ENCODE results near the gene SASS6.
"Not testable (repeated sequence)": the region's sequence is repeated elsewhere in the genome, so short reads cannot be mapped to it uniquely, and the experiment has no call there.

The SASS6 gene

DNA sequence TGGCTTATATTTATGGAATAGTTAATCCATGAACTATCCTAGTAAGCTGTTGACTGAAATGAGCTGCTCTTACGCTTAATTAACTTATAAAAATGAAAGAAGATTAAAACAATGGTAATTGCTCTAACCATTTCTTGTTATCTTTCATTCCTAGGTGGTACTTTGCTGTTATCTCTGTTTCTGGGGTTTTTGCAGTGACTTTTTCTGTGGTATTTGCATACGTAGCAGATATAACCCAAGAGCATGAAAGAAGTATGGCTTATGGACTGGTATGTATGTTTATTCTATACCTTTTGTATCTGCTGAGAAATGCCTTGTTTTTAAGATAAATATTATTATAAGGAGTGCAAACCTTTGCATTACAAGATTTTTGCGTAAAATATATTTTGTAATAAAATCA lies 71.0 kb downstream of the SASS6 start:
- DNase-seq (ENCODE audit: low read depth, low spot score): no peak
- no peak overlapping the region for H3K4me3 ChIP-seq (ENCODE audit: low read length)

DNA sequence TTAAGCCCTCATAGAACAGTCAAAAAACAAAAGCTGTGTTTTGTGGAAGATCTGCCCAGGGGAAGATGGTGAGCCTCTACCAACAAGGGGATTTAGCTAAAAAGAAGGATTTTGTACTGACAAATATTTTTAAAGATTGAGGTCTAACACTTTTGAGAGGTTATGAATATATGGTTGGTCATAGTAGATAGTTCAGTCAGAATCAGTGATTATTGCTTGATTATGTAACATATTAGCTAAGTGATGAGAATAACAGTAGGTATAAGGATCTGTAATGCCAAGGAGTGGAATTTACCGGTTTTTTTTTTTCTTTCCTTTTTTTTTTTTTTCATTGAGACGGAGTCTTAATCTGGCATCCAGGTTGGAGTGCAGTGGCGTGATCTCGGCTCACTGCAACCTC lies 79.0 kb downstream of the SASS6 start:
- no peak for DNase-seq (ENCODE audit: low read depth, low spot score)
- H3K4me3 ChIP-seq (ENCODE audit: low read length): no peak overlapping the region

DNA sequence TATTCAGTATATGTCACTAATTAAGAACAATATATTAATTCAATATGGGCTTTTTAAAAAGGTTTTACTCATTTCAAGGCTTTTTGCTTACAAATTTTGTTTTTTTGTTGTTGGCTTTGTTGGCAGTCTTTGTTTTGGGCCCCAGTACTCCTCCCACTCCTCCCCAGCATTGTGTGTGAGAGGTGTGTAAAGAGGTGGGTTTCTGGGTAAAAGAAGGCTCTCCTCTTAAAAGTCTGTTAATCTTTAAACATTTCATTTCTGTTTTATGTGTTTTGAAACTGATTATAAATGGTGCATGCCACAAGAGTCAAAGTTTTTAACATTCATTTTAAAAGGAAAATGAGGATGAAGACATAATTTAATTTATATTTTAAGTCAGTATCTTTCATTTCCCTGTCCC lies 79.6 kb downstream of the SASS6 start:
- H3K4me3 ChIP-seq (ENCODE audit: low read length): no peak overlapping the region

DNA sequence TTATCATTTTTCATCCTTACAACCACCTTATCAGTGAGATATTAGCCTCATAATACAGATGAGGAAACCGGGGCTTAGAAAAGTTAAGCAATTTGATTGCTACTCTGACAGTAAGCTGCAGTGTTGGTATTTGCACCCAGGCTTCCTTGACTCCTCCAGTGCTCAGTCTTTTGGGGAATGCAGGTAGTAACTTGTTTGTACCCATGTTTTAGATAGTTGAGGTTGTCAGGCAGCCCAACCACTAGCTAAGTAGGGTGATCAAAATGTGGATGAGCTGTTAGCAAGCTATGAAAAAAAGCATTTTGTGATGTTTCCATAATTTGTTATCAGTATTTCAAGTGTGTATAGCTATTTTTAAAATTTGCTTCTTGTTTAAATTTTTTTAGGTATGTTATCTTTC lies 80.8 kb downstream of the SASS6 start:
- no peak for DNase-seq (ENCODE audit: low read depth, low spot score)
- H3K4me3 ChIP-seq (ENCODE audit: low read length): no peak overlapping the region

More for the DNA sequence above, 79.6 kb downstream of the SASS6 start:
- DNase-seq (ENCODE audit: low read depth, low spot score): no peak

DNA sequence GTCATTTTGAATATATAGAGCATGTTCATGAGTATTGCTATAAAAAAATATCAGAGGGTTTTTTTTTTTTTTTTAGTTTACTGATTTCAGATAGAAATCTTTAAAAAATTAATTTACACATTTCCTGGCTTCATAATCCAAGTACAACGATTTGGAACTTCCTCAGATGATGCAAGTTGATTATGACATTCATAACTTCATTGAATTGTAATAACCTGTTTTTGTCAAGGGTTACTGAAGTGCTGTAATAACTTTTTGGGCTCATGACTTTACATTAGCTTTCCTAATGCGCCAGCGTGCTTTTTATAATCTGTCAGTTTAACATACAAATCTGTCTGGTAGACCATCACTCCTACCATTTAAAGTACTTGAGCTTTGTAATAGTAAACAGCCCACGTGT lies 81.3 kb downstream of the SASS6 start:
- no peak for DNase-seq (ENCODE audit: low read depth, low spot score)
- no peak overlapping the region for H3K4me3 ChIP-seq (ENCODE audit: low read length)

DNA sequence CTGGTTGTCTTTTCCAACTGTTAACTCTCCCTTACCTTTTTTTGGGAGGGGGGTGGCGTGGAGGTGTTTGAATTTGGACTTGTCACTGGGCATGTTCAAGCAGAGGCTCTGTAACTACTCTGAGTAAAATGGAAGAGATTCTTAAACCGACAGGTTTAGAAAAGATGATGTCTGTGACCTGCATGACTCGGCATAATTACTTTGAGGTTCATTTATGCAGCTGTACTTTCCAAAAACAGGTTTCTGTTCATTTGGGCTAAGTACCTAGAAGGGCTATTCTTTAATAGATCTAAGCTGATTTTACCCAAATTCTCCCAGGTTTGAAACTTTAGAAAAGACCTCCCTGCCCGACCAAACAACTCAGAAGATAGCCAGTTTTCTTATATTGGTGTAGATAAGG lies 82.6 kb downstream of the SASS6 start:
- no peak for DNase-seq (ENCODE audit: low read depth, low spot score)
- no peak overlapping the region for H3K4me3 ChIP-seq (ENCODE audit: low read length)

DNA sequence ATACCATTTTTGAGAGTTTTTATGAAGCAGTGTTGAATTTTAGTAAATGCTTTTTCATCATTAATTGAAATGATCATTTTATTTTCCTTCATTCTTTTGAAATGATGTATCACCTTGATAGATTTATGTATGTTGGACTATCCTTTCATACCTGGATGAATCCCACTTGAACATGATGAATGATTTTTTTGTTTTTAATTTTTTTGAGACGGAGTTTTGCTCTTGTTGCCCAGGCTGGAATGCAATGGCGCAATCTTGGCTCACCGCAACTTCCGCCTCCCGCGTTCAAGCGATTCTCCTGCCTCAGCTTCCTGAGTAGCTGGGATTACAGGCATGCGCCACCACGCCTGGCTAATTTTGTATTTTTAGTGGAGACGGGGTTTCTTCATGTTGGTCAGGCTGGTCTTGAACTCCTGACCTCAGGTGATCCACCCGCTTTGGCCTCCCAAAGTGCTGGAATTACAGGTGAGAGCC lies 85.5 kb downstream of the SASS6 start:
- DNase-seq (ENCODE audit: low read depth, low spot score); H3K4me3 ChIP-seq (ENCODE audit: low read length): not testable (repeated sequence)

DNA sequence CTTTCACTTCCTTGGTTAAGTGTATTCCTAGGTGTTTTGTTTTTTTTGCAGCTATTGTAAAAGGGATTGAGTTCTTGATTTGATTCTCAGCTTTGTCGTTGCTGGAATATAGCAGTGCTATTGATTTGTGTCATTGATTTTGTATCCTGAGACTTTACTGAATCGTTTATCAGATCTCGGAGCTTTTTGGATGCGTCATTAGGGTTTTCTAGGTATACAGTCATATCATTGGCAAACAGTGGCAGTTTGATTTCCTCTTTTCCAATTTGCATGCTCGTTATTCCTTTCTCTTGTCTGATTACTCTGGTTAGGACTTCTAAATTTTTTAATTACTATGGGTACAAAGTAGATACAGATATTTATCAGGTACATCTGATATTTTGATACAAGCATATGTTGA lies 87.5 kb downstream of the SASS6 start:
- no peak for DNase-seq (ENCODE audit: low read depth, low spot score)

DNA sequence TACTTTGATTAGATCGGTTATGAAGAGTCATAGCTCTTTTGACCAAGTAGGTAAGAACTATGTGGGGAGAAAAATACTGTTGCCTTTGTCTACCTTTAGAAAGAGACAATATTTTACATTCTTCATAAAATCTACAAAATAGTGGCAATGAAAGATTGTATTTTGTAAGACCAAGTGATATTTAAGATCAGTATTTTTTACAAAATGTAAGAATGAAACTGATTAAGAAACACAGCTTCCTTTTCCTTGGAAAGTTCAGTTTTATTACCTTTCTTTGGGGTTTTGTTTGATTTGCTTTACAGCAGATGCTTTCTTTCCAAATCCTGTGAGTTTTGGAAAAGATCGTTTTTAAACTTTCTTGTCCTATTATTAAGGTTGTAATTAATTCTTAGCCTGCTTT lies 93.1 kb downstream of the SASS6 start:
- no peak for DNase-seq (ENCODE audit: low read depth, low spot score)
- H3K4me3 ChIP-seq (ENCODE audit: low read length): peak overlapping the region; percentile 90

More for the DNA sequence above, 87.5 kb downstream of the SASS6 start:
- no peak overlapping the region for H3K4me3 ChIP-seq (ENCODE audit: low read length)

DNA sequence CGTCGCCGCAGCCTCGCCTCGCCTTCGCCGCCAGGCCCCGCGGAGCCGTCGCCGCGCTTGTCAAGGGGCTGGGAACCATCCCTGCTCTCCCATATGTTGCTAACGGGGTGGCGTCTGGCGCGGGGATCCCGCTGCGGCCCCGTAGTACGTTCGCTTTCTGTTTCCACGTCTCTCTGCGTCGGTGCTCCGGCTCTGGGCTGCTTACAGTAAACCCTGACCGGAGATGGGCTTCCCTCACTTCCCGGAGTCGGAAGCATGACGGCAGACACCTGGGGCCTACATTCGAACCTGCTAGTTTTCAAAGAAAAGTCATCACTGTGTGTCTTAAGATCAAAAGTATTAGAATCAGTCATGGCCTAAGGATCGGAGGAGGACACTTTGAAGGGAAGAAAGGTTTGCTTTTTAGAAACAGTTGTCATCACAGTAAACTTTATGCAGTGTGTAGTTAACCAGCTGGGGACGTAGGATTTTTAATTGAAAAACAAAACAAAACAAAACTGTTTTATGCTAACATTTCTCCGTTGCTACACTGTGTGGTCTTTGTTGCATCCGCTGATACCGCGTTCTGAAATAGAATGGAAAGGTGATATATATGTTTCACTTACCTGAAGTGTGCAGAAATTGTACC lies 94.0 kb downstream of the SASS6 start:
- peak overlapping the region; percentile 90 for H3K4me3 ChIP-seq (ENCODE audit: low read length)
- DNase-seq (ENCODE audit: low read depth, low spot score): peak; percentile 58

DNA sequence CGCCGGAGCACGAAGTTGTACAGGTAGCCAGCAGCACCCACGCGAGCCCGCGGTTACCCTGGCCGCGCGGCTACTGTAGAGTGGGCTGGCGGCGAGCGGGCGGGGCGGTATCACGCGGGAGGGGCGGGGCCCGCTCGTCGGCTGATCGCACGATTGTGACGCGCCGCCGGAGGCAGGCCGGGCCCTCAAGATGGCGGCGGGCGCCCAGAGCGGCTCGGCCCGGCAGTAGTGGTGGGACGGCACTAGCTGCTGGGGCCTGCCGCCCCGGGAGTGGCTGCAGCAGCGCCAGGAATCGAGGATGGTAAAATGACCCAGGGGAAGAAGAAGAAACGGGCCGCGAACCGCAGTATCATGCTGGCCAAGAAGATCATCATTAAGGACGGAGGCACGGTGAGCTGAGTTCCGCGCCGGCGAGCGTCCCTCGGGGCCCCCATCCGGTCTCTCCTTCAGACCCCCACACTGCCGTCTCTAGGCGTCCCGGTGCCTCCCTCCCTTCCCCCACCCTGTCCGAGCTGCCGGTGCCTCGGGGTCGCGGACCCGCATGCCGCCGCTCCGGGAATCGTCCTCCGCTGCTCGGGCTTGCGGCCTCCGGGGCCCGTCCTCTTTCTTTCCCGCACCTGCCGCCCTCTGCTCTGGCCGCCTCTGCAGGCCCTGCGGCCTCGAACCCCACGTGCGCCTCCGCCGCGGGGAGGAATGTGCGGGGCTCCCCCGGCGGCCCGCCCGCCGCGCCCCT lies 94.6 kb downstream of the SASS6 start:
- DNase-seq (ENCODE audit: low read depth, low spot score): peak; percentile 79
- H3K4me3 ChIP-seq (ENCODE audit: low read length): peak overlapping the region; percentile 90

DNA sequence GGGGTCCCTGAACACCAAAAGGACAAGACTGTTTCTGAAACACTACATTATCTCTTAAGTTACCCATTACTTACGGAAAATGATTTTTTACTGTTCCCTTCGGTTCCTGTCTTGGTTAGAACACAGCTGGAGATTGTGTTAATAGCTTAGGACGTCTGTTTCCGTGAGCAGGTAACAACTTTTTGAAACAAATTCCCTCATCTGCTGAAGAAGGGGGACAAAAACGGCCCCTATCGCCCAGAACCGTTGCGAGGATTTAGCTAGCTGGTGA lies 95.1 kb downstream of the SASS6 start:
- DNase-seq (ENCODE audit: low read depth, low spot score): no peak
- peak overlapping the region; percentile 90 for H3K4me3 ChIP-seq (ENCODE audit: low read length)

DNA sequence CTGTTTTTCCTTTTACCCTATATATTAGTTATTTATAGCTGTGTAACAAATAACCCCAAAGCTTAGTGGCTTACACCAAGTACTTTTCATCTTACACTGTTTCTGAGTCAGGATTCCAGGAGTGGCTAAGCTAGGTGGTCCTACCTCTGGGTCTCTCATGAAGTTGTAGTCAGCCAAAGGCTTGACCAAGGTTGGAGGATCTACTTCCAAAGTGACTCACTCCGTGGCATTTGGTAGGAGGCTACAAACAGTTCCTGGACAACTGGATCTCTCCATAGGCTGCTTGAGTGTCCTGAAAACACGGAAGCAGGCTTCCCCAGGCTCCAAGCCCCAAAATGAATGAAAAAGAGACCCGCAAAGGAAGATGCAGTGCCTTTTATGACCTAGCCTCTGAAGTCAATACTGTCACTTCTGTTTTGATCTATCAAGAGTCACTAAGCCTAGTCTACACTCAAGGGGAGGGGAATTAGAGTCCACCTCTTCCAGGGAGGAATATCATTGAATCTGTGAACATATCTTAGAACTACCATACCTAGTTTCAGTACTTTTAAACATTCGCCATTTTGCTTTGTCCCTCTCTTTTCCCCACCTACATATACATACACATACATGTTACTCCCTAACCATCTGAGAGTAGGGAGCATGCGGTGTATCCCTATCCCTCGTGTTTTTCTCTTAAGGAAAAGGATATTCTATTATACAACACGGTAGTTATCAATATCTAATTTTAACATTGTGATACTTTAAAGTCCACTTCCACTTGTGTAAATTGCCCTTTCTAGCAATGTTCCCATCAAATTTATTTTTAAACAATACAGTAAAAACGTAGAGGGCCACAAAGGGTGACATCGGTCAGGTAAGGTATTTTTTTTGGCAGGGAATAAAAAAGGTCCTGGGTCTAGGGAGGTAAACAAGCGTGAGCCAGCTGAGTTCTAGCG lies 95.7 kb downstream of the SASS6 start:
- H3K4me3 ChIP-seq (ENCODE audit: low read length): peak overlapping the region; percentile 90
- DNase-seq (ENCODE audit: low read depth, low spot score): no peak

DNA sequence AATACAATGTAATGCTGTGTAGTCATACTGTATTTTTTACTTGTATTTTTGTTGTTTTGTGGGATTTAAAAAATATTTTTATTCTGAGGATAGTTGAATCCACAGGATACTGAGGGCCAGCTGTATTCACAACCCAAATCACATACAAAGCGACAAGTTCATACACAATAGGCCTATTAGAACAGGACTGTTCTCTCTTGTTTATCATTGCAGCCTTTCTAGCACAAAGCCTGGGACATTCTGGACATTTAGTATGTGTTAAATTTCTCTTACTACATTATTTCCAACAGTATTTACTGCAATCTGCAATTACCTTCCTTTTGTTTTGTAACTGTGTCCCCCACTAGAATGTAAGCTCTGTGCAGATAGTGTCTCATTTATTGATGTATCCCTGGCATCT lies 97.5 kb downstream of the SASS6 start:
- no peak for DNase-seq (ENCODE audit: low read depth, low spot score)
- H3K4me3 ChIP-seq (ENCODE audit: low read length): no peak overlapping the region

DNA sequence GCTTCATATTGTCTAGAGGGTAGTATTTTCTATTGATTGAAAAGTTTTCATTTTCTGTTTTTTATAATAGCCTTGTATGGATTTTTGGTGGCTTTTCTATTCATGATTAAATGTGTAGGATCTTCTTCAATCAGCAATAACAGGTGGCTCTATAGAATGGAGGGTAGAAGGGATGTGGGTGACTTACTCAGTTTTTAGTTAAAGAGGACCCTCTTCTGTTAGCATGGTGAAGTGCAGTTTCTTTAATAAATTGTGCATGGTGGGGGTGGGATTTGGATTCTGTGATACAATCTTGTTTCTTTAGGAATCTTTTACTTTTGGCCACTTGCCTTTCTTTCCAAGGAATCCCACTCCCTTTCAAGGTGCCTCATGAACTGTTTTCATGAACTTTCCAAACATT lies 98.3 kb downstream of the SASS6 start:
- no peak overlapping the region for H3K4me3 ChIP-seq (ENCODE audit: low read length)
- DNase-seq (ENCODE audit: low read depth, low spot score): peak; percentile 60
